Activated naive CD4-positive, alpha-beta T cell treated with Interleukin-2 at 50 U/mL for 16 hours (primary cell): ENCODE data around the gene SLC47A2.

Source experiments
- DNase-seq: peaks from one replicate; pipeline ENCODE4 v3.0.0-alpha.2; 2020

The SLC47A2 gene

DNA sequence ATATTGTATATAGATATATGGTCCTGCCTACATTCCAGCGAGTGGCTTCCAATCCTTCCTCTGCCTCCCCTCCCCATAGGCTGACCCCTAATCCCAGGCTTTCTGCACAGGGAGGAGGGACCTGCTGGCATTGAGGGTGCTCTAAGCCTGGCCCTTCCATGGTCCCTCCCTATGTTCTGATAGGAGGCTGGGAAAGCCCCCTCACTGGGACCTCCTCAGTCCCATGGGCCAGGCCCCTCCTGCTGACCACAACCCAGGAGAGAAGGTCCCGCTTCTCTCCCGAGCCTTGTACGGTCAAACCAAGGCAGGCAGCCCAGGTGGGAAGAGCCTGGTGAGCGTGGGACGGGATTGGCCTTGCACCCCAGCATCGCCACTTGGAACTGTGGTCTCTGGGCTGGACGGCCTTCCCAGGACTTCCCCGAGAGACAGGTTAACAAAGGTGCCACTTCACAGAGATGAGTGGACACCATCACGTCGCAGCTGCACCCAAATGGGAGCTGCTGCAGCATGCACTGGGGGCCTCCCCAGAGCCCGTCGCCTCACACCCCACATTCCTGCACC, 30.9 kb upstream of the SLC47A2 start:
- DNase-seq = no peak

DNA sequence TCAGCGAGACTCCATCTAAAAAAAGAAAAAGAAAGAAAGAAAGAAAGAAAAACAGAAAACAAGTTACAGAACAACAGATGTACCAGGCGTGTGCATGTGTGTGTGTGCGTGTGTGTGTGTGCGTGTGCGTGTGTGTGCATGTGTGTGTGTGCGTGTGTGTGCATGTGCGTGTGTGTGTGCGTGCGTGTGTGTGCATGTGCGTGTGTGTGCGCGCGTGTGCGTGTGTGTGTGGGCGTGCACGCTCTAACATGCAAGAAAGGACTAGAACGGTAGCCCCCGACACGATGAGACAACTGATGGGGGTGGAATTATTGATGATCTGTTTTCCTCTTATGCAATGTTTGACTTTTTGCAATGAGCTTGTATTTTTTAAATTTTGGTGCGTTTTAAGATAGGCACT, 30.1 kb upstream of the SLC47A2 start:
- DNase-seq = no peak

DNA sequence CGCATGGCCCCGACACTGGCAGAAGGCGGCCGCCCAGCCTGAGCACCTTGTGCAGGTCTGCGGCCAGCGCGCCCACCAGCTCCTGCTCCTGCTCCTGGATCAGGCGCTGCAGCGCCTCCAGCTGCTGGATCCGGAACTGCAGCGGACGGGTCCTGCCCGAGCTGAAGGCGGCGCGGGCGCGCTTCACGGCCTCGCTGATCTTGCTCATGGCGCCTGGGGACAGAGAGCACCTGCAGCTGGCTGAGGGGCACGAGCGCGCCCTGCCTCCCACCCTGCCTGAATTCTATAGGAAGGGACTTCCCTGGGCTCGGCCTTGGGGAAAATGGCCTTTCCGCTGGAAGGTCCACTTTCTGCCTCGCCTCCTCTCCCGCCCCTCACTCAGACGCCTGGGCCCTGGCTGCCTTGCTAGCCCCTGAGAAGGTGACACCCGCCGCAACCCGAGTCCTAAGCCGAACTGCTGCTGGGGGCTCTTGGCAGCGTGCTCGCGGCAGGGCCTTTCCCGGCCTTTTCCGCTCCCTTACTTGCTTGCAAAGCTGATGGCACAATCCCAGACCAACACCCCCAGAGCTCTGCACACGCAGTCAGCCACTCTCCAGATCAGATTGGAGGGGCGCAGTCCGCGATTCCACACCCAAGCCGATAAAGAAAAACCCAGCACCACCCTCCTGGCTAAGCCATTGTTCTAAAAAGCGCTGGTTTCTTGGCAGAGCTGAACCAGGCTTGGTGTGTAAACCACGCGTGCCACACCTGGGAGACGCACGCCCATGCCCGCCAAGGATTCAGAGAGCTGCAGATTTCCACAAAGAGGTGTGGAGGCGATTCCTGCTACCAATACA, 28.8 kb upstream of the SLC47A2 start:
- peak; percentile 84 for DNase-seq

DNA sequence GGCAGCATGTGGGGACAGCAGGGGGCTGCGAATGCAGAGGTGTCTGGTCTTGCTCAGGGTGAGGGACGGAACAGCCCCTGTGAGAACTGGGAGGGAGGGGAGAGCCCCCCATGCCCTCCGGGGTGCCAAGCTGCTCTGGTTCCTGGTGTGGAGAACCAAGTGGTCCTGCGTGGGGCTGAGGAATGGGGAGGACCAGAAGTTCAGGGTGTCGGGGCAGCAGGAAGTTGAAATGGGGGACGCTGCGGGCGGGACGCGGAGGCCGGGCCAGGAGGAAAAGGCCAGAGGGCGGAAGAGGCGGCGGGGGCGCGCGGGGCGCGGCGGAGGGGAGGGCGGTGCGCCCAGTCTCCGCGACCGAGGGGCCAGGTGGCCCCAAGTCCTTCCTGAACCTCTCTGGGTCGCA, 28.1 kb upstream of the SLC47A2 start:
- no peak for DNase-seq

DNA sequence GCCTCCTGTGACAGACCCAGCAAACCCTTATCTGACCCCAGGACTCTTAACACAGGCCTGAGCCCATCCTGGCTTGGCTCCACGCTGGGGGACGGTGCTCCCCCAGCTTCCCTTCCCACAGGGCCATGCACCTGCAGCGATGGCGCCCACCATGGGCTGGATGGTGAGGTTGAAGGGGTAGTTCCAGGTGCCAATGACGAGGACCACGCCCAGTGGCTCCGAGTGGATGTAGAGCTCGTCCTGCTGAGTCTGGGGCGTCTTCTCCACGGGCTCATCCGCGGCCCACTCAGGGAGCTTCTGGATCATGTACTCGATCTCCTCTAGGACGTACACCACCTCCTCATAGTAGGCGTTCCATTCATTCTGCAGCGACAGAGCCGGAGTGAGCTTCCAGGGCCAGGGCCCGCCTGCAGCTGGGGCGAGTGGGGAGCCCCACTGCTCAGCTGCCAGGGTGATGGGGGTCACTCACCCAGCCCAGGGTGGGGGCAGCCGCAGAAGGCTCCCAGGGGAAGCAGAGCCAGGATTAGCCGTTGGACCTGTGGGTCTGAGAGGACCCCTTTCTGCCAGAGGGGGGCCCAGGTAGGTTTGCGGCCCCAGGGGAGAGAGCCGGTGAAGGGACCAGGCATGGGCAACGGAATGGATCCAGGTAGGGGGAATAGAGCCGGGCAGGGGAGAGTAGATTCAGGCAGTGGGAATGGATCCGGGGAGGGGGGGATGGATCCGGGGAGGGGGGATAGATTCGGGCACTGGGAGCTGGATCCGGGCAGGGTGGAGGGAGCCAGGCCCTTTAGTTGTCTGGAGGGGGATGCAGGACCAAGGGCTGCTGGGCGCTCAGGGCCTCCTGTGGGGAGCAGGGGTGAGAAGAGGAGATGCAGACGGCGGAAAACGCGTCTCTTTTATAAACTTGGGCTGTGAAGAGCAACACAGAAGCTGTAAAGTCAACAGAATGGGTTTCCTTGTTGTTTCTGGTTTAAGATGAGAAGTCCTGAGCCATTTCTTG, 27.0 kb upstream of the SLC47A2 start:
- DNase-seq = no peak

DNA sequence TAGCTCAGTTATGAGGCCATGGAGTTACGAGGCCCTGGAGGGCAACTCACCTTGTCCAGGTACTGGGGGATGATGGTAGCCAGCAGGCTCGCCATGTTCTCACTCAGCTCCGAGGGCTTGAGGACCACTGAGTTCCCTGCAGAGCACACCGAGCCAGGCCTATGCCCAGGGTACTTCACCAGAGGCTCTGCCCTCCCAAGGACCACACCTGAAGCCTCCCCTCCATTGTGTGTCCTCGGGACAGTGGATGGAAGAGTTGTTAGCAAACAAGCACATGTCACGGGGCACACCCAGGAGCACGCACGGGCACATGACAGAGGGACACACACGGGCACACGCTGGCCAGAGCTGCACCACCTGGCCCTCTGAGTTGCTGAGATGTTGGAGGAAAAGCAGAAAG, 26.1 kb upstream of the SLC47A2 start:
- no peak for DNase-seq

DNA sequence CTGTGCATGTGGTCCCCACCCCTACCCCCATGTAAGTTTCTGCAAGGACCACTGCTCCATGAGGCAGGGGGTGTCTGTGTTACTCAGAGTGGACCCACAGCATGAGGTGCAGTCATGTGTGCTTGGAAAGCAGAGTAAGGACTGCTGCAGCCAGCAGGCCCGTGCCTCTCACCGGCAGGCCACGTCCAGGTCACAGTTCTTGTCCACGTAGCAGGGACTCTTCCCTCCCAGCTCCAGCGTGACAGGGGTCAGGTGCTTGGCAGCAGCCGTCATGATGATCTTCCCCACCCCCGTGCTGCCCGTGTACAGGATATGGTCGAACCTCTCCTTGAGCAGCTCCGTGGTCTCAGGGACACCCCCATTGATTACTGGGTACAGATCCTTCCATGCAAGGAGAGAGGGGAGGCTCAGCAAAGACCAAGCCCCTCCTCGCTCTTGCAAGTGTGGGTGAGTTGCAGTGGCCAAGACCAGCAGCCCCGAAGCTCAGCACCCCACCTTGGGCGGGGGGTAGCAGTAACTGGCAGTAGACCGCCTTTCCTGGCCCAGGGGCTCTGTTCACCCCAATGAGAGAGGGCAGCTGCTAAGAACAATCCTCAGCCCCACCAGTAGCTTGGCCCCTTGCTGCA, 25.6 kb upstream of the SLC47A2 start:
- DNase-seq = no peak

DNA sequence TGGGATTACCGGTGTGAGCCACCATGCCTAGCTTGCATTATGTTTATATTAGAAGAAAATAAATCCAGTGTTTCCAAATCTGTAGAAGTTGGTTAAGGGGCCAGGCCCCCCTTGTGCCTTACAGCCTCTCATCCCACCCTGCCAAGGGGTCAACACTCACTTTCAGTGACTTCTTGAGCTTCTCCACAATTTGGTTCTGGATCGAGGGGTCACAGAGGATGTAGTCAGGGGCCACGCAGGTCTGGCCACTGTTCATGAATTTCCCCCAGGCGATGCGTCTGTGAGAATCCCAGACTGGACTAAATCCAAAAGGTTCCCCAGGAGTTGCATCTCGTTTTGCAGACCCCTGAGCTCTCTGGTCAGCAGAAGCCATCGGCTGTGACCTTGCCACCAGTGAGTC, 24.5 kb upstream of the SLC47A2 start:
- DNase-seq = no peak

DNA sequence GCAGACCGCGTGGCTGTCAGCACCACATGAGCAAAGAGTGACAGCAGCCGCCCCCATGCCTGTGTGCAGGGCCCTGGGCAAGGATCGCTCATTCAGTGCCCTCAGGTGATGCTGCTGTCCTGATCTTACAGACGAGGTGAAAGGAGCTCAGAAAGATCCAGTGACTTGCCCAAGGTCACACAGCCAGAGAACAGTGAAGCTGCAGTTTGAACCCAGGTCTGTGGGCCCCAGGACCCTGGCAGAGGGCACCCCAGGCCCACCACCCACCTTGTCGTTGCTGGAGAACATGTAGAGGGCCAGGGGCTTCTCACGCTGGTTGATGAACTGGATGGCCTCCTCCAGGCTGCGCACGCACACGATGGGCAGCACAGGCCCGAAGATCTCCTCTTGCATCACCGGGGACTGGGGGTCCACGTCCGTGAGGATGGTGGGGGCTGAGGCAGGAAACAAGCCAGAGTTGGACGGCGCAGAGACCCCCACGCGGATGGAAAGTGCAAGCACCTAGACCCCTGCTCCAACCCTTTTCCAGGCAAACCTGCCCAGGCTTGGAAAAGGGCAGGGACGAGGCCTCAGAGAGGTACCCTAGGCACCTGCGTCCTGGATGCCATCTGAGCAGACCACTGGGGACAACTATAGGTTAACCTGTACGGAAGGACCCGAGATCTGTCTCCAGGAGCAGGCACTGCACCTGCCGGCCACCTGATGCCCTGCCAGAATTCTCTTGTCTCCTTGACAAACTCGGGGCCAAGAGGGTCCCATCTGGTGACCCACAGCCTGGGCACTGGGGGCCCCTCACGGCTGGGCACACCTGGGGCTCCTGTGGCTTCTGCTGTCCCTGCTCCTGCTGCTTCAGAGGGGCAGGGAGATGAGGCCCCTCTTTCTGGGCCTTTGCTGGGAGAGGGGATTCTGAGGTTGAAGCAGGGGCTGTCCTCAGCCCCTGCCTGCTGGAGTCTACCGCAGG, 23.1 kb upstream of the SLC47A2 start:
- DNase-seq = no peak

DNA sequence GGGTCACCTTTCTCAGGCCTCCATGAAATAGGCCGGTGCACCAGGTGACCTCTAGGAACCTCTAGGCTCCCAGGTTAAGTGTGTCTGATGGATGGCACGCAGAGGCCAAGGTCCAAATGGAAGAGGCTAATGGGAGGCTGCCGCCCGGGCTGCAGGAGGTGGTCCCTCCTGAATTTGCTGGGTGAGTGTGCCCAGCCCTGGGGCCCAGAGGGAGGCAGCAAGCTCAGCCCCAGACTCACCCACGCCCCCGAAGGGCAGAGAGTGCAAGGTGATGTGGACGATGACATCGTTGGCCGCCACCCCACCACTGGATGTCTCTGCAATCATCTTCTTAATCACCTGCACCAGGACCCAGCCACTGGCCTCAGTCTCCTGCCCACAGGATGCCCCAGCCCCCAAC, 22.4 kb upstream of the SLC47A2 start:
- DNase-seq = no peak

DNA sequence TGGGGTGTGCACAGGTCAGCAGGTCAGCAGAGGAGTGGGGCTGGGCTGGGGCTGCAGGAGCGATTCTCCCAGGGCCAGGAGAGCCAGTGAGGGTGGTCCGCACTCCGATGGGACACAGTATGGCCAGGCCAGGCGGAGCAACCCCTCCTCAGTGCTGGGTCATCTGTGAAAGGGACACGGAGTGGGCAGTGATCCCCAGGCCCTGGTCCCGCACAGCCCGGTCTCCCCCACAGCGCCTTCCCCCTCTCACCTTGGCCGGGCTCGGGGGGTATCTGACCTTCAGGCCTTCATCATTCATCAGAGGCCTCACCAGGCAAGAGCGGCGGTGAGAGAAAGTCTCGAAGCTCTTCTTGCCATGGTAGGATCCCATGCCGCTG, 21.7 kb upstream of the SLC47A2 start:
- DNase-seq = no peak

DNA sequence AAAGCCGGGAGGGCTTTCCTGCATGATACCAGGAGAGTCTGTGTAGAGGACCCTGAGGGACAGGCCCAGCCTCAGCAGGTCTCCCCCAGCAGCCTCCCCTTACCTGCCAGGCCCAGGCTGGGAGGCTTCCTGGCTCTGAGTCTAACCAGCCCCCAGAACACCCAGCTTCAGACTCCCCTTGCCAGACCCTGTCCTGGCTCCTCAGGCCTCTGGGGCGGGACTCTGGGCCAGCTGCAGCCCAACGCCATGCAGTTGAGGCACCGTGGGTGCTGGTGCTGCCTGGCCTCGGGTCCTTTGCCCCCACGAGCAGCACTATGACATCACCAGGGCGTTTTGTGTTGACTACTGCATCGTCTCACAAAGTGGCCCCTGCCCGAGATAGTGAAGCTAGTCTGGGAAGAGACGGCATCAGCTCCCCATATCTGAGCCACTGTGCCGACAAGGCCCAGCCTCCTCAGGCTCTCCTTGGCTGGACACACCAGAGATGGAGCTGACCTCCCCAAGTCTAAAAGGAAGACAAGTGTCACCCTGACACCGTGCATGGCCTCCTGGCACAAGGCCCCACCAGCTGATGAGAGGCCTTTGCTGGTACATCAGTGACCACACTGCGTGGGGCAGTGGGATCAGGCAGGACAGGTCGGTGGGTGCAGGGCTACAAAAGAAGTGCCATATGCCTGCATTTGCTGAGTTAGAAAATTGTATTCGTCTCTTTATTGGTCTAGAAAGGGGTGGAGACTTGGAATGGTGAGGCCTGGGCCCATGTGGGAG, 21.1 kb upstream of the SLC47A2 start:
- DNase-seq = no peak

DNA sequence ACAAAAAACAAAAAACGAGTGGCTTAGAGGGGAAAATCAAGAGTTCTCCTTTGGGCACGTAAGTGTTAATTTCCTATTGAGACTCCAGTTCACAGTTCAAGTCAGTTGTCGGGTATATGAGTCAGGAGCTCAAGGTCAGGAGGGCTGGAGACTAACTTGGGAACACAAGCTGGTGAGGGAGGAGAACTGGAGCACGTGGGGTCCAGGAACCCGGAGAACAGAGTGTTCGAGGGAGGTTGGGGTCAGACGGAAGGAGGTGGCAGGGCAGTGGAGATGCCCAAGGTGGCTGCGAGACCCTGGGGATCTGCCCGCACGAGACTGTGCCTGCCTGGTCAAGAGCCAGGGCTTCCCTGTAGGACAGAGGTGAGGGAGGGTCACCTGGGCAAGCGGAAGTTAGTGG, 19.7 kb upstream of the SLC47A2 start:
- no peak for DNase-seq

DNA sequence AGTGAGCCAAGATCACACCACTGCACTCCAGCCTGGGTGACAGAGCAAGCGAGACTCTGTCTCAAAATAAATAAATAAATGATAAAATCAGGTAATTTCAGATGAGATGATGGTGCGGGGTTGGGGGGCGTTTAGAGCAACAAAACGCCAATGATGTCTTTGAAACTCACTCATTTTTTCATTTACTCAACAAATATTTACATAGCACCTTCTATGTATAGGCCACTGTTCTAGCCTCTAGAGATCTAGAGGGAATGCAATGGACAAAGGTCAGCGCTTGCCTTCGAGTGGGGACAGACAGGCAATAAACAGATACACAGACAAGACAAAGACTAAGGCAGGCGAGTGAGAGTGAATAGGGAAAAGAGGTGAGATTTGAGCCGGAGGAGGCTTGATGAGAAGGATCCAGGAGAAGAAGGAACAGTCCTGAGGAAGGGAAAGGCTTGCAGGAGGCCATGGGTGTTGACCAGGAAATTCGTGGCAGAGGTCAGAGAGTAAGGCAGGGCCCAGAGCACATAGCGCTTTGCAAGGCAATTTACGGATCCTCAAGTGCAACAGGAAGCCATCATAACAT, 17.7 kb upstream of the SLC47A2 start:
- no peak for DNase-seq

DNA sequence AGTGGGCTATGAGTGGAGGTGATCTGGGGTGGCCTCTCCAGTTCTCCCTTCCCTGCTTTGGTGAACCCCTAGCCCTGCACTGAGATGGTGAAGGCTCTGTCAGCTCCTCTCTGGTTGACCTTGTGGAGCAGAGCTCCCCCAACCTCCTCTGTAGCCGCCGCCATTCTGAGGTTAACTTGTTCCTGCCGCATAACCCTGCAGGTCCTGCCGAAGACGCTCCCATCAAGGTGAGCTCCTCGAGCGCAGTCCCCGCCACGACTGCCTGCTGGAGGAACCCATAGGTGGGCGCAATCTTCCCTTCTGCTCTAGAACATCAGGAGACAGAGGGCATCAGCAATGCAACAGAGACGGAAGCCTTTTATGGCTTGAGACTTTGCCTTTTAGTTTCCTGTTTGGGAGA, 15.2 kb upstream of the SLC47A2 start:
- DNase-seq = no peak

DNA sequence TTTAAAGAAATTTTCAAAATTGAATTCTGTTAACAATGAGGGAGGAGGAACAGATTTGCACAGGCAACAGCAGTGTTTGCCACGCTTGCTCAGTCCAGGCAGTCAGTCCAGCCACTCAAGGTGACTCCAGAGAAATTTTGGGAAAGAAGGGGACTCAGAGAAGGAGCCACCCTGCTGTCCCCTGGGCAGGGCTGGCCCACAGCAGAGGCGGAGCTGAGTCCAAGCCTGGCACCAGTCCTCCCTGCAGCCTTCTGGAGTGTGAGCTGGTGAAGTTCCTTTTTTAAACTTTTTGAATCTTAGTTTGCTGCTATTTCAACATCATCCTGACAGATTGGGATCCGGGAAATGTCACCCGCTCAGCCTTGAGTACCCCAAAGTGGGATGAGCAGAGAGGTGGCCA, 14.5 kb upstream of the SLC47A2 start:
- no peak for DNase-seq

DNA sequence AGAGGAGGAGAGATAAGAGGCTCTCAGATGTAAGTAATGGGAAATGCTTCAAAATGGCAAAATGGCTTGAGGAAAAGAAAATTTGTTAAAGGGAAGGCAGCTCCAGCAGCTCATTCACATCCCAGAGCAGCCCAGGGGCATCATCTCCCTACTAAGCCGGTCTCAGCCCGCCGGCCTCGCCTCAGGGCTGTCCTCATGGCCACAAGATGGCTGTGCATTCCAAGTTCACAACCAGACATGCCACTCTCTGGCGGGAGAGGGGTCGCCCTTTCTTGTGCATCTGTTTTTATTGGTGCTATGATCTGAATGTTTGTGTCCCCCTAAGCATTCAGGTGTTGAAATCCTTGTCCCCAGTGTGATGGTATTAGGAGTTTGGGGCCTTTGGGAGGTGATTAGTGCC, 13.5 kb upstream of the SLC47A2 start:
- no peak for DNase-seq

DNA sequence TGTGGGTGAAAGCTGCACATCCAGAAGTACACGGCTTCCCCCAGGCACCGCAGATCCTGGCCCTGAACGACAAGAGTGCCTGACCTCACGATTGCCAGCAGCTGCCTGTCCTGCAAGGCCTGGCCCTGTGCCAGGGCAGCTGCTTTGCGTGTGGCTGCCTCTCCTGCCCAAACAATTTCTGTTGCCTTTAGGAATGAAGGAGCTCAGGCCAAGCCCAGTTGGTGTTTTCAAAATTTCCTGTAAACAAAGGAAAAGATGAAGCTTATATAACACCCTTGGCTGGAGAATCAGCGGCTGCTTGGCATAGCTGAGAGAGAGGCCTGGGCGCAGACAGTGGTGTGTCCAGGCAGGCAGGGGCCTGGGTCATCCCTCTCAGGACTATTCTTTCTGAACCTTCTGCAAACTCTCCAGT, 11.7 kb upstream of the SLC47A2 start:
- no peak for DNase-seq

DNA sequence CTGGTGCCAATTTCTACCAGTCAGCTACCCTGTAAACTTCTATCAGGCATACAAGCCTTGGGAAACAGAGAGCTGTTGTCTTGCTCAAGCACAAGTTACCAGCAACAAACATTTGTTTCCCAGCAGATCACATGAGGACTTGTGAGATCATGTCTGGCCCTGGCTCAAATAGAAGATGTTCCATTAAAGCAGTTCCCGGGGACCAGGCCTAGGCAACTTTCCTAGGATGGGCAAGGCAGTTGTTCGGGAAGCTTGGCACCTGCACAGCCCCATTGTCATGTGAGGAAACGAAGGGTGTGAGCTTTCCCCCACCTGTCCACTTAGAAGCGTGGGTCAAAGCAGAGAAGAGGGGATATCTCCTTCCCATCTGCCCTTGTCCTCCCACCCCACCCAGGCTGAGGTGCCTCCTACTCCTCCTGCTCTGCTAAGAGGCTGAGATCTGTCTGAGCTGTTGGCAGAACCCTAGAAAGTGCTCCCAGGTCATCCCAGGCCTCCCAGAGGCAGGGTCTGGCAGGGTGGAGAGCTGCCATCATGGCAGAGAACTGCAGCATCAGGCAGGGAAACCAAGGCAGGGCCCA, 11.2 kb upstream of the SLC47A2 start:
- no peak for DNase-seq

DNA sequence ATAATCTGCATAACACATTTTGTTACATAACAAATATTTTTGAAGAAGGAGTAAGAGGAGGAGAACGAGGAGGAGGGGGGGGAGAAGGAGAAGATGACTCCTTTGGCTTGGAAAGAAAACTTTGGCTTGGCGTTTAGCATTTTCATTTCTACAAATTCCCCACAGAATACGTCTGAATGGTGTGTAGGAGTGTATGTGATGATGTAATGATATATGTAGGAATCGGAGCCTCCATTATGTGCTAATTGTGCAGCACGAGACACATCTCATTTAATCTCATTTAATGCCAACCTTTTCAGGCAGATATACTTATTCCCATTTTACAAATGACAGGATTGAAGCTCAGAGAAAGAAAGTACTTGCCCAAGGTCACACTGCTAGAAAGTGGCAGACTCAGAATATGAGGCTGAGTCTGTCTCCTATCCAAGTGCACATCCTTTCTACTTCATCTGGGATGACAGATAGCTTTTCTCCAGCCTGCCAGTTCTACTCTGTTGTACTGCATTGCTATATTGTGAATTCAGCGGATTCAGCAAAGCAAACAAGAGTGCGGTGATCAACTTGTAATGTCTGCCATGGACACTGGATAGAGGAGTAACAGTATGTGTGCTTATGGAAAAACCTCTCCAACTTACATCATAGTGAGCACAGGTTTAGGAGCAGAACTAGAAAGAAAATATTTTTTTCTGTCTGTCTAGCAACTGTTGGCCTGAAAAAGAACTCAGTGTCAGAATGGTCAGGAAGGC, 10.4 kb upstream of the SLC47A2 start:
- DNase-seq = no peak
